Right renal cortex interstitium (tissue), 3 donors: Measurements from ENCODE around the gene LMO7. TPM values are rescaled to one million over a fixed set of nuclear protein-coding genes. Genes with fewer than 3 reads are reported as not detected.

ENCODE experiments used
- DNase-seq, 3 donors: peaks; one replicate each; pipeline ENCODE4 v3.0.0-alpha.2; 2013; ENCODE audit warnings: low read depth in 3 of 3, low spot score in 2 of 3
- polyA plus RNA-seq, 3 donors: library from polyadenylated mRNA; unstranded; fragments of 120-200 nt; gene quantifications; one replicate each; pipeline ENCODE4 v1.2.1, GENCODE V29; 2013; ENCODE audit not compliant: insufficient read length in 3 of 3

The LMO7 gene
- polyA plus RNA-seq, 3 donors, result 76.6 to 90.0 (median 88.4) TPM

GRCh38 chr13:75831389-75831788, 195.3 kb downstream of the LMO7 start:
- no peak for DNase-seq

GRCh38 chr13:75832812-75833211, 196.7 kb downstream of the LMO7 start:
- no peak for DNase-seq

GRCh38 chr13:75836441-75836840, 200.3 kb downstream of the LMO7 start:
- no peak for DNase-seq

GRCh38 chr13:75838366-75839005, 202.4 kb downstream of the LMO7 start:
- DNase-seq, result no peak

- no peak for DNase-seq
Measured at GRCh38 chr13:75839406-75839805, 203.3 kb downstream of the LMO7 start.

GRCh38 chr13:75841905-75842304, 205.8 kb downstream of the LMO7 start:
- no peak for DNase-seq

- no peak for DNase-seq
Measured at GRCh38 chr13:75843074-75843473, 206.9 kb downstream of the LMO7 start.

- no peak for DNase-seq
Measured at GRCh38 chr13:75843991-75844390, 207.9 kb downstream of the LMO7 start.

- DNase-seq, result no peak
Measured at GRCh38 chr13:75847588-75847987, 211.5 kb downstream of the LMO7 start.

- DNase-seq, result no peak
Measured at GRCh38 chr13:75850916-75851315, 214.8 kb downstream of the LMO7 start.

- DNase-seq, result no peak
Measured at GRCh38 chr13:75855216-75855615, 219.1 kb downstream of the LMO7 start.

GRCh38 chr13:75855847-75856246, 219.7 kb downstream of the LMO7 start:
- DNase-seq, result no peak

- no peak for DNase-seq
Measured at GRCh38 chr13:75857291-75857690, 221.2 kb downstream of the LMO7 start.

- DNase-seq, result no peak
Measured at GRCh38 chr13:75860935-75861334, 224.8 kb downstream of the LMO7 start.

- no peak for DNase-seq
Measured at GRCh38 chr13:75861786-75862185, 225.7 kb downstream of the LMO7 start.

- no peak for DNase-seq
Measured at GRCh38 chr13:75864718-75865117, 228.6 kb downstream of the LMO7 start.

GRCh38 chr13:75867379-75868117, 231.4 kb downstream of the LMO7 start:
- no peak for DNase-seq

GRCh38 chr13:75869981-75870380, 233.9 kb downstream of the LMO7 start:
- no peak for DNase-seq

- DNase-seq, result peak in 1 of 3 donors; percentile 16
Measured at GRCh38 chr13:75870397-75870903, 234.3 kb downstream of the LMO7 start.

- DNase-seq, result no peak
Measured at GRCh38 chr13:75871059-75871458, 234.9 kb downstream of the LMO7 start.

GRCh38 chr13:75872980-75873379, 236.8 kb downstream of the LMO7 start:
- DNase-seq, result no peak

GRCh38 chr13:75873494-75873893, 237.4 kb downstream of the LMO7 start:
- no peak for DNase-seq
